Activated CD8-positive, alpha-beta memory T cell treated with anti-CD3 and anti-CD28 coated beads, Interleukin-2, amount 50 U/mL, for 1 hour (primary cell): ENCODE measurements around the gene CPED1.
"Not testable (repeated sequence)": the region's sequence is repeated elsewhere in the genome, so short reads cannot be mapped to it uniquely, and the experiment has no call there.

Experiments
- DNase-seq: peaks from one replicate; pipeline ENCODE4 v3.0.0-alpha.2; 2020; ENCODE audit errors: extremely low read depth

Gene CPED1

GRCh38 chr7:121252523-121253235 is 264.2 kb downstream of the CPED1 start:
- not testable (repeated sequence) for DNase-seq

GRCh38 chr7:121259826-121260225 is 271.3 kb downstream of the CPED1 start:
- DNase-seq = no peak

GRCh38 chr7:121261207-121261884 is 272.8 kb downstream of the CPED1 start:
- DNase-seq = no peak

GRCh38 chr7:121262221-121262620 is 273.7 kb downstream of the CPED1 start:
- DNase-seq = no peak

GRCh38 chr7:121262969-121263368 is 274.5 kb downstream of the CPED1 start:
- DNase-seq = no peak

GRCh38 chr7:121266307-121266894 is 277.9 kb downstream of the CPED1 start:
- no peak for DNase-seq

GRCh38 chr7:121267612-121268011 is 279.1 kb downstream of the CPED1 start:
- DNase-seq = no peak

GRCh38 chr7:121269798-121270197 is 281.3 kb downstream of the CPED1 start:
- DNase-seq = no peak

- no peak for DNase-seq
Measured at GRCh38 chr7:121271098-121271497, 282.6 kb downstream of the CPED1 start.

GRCh38 chr7:121271916-121272315 is 283.4 kb downstream of the CPED1 start:
- no peak for DNase-seq

- no peak for DNase-seq
Measured at GRCh38 chr7:121272676-121273075, 284.2 kb downstream of the CPED1 start.

GRCh38 chr7:121273467-121274167 is 285.1 kb downstream of the CPED1 start:
- DNase-seq = no peak

- DNase-seq = no peak
Measured at GRCh38 chr7:121274467-121274866, 286.0 kb downstream of the CPED1 start.

GRCh38 chr7:121275204-121275603 is 286.7 kb downstream of the CPED1 start:
- DNase-seq = no peak

- no peak for DNase-seq
Measured at GRCh38 chr7:121276313-121276712, 287.8 kb downstream of the CPED1 start.

GRCh38 chr7:121278120-121279021 is 289.9 kb downstream of the CPED1 start:
- no peak for DNase-seq

- no peak for DNase-seq
Measured at GRCh38 chr7:121279060-121279620, 290.6 kb downstream of the CPED1 start.

GRCh38 chr7:121279822-121280221 is 291.3 kb downstream of the CPED1 start:
- no peak for DNase-seq

GRCh38 chr7:121280656-121281055 is 292.1 kb downstream of the CPED1 start:
- DNase-seq = no peak

GRCh38 chr7:121282129-121282528 is 293.6 kb downstream of the CPED1 start:
- no peak for DNase-seq

- no peak for DNase-seq
Measured at GRCh38 chr7:121285066-121285667, 296.7 kb downstream of the CPED1 start.
